HG03139 (cell line): Measurements from ENCODE around the gene MVK.

Source experiments
- ATAC-seq: cut with Tn5 transposase; IDR thresholded peaks from one replicate; pipeline ENCODE4 v1.9.1; 2021; ENCODE audit not compliant: unreplicated experiment

MVK gene

GRCh38 chr12:109563291-109564284 is 10.0 kb upstream of the MVK start:
- ATAC-seq = no peak

GRCh38 chr12:109566424-109566823 is 7.2 kb upstream of the MVK start:
- ATAC-seq = no peak

GRCh38 chr12:109567296-109567695 is 6.3 kb upstream of the MVK start:
- ATAC-seq = no peak

GRCh38 chr12:109567967-109568366 is 5.6 kb upstream of the MVK start:
- no peak for ATAC-seq

- ATAC-seq = no peak
Observed at GRCh38 chr12:109568486-109568885, 5.1 kb upstream of the MVK start.

GRCh38 chr12:109571773-109572505 is 1.7 kb upstream of the MVK start:
- ATAC-seq = no peak

- no peak for ATAC-seq
Observed at GRCh38 chr12:109572506-109572845, 1.1 kb upstream of the MVK start.

- ATAC-seq = no peak
Observed at GRCh38 chr12:109573914-109574244, 285 bp downstream of the MVK start.

GRCh38 chr12:109575683-109576082 is 2.1 kb downstream of the MVK start:
- ATAC-seq = no peak

GRCh38 chr12:109577311-109577710 is 3.7 kb downstream of the MVK start:
- no peak for ATAC-seq

GRCh38 chr12:109578330-109578927 is 4.8 kb downstream of the MVK start:
- ATAC-seq = no peak

GRCh38 chr12:109579639-109580038 is 6.0 kb downstream of the MVK start:
- no peak for ATAC-seq

GRCh38 chr12:109580272-109580671 is 6.7 kb downstream of the MVK start:
- no peak for ATAC-seq

- no peak for ATAC-seq
Observed at GRCh38 chr12:109580684-109581333, 7.2 kb downstream of the MVK start.

GRCh38 chr12:109581334-109581691 is 7.7 kb downstream of the MVK start:
- ATAC-seq = no peak

- ATAC-seq = no peak
Observed at GRCh38 chr12:109581856-109582255, 8.3 kb downstream of the MVK start.

- ATAC-seq = no peak
Observed at GRCh38 chr12:109582636-109583035, 9.0 kb downstream of the MVK start.

GRCh38 chr12:109583733-109584132 is 10.1 kb downstream of the MVK start:
- no peak for ATAC-seq

- ATAC-seq = no peak
Observed at GRCh38 chr12:109586385-109587296, 13.0 kb downstream of the MVK start.

GRCh38 chr12:109587921-109588320 is 14.3 kb downstream of the MVK start:
- ATAC-seq = no peak
